PC-9 (cell line): ENCODE results near the gene KRTAP9-9. TPM values are rescaled to one million over a fixed set of nuclear protein-coding genes. Genes with fewer than 3 reads are reported as not detected.
"Not testable (repeated sequence)": the region's sequence is repeated elsewhere in the genome, so short reads cannot be mapped to it uniquely, and the experiment has no call there.

Experiments used
- BruUV-seq: library from RNA; stranded (reverse); fragments of 400-500 nt; replicated peaks from 2 replicates; lab custom pipeline; 2021; lab: Mats Ljungman, UMichigan
- CTCF ChIA-PET: fragments of 300-600 bp; sonication (Branson Sonifier 250); formaldehyde crosslinking; loops from one replicate; lab custom pipeline; 2022; ENCODE audit warnings: antibody characterized with exemption; lab: Charles Lee
- POLR2A ChIA-PET: fragments of 300-600 bp; sonication (Branson Sonifier 250); formaldehyde crosslinking; loops from one replicate; lab custom pipeline; 2022; ENCODE audit warnings: antibody characterized with exemption; ENCODE audit not compliant: unreplicated experiment; lab: Charles Lee
- DNase-seq, 2 experiments: peaks; one replicate each; pipeline versions ENCODE4 v3.0.0 to v3.0.0-alpha.2; 2015 to 2022; ENCODE audit warnings: mixed read lengths in 1 of 2
- H2AFZ ChIP-seq: fragments of 200-600 bp; sonication (generic); 2 replicates; pipeline ENCODE4 v1.8.1; 2017; ENCODE audit warnings: antibody characterized with exemption
- H3F3A ChIP-seq: fragments of 200-600 bp; sonication (generic); 2 replicates; pipeline ENCODE4 v1.8.1; 2017; ENCODE audit warnings: antibody characterized with exemption, mild to moderate bottlenecking, low read depth; ENCODE audit not compliant: insufficient read depth
- H3K27ac ChIP-seq: fragments of 200-600 bp; sonication (generic); 2 replicates; pipeline ENCODE4 v1.6.1; 2016; ENCODE audit warnings: mixed run types
- H3K27me3 ChIP-seq: fragments of 200-600 bp; sonication (generic); 2 replicates; pipeline ENCODE4 v1.6.1; 2016; ENCODE audit warnings: low read depth, mixed run types; ENCODE audit not compliant: insufficient read depth
- H3K36me3 ChIP-seq: fragments of 200-600 bp; sonication (generic); 2 replicates; pipeline ENCODE4 v1.6.1; 2016; ENCODE audit warnings: low read depth, mixed run types
- H3K4me1 ChIP-seq: fragments of 200-600 bp; sonication (generic); replicated peaks from 2 replicates; pipeline ENCODE4 v1.6.1; 2016; ENCODE audit warnings: mixed run types; ENCODE audit not compliant: insufficient read depth
- H3K4me2 ChIP-seq: fragments of 200-600 bp; sonication (generic); 2 replicates; pipeline ENCODE4 v1.6.1; 2017; ENCODE audit warnings: mixed run types
- H3K4me3 ChIP-seq: fragments of 200-600 bp; sonication (generic); 2 replicates; pipeline ENCODE4 v1.6.1; 2016; ENCODE audit warnings: mixed run types
- H3K79me2 ChIP-seq: fragments of 200-600 bp; sonication (generic); 2 replicates; pipeline ENCODE4 v1.6.1; 2017; ENCODE audit warnings: low read depth, mixed run types
- H3K9me2 ChIP-seq: fragments of 200-600 bp; sonication (generic); 2 replicates; pipeline ENCODE4 v1.8.1; 2017; ENCODE audit warnings: mild to moderate bottlenecking; ENCODE audit not compliant: insufficient read depth
- H3K9me3 ChIP-seq: fragments of 200-600 bp; sonication (generic); 2 replicates; pipeline ENCODE4 v1.8.1; 2016; ENCODE audit warnings: low read depth; ENCODE audit not compliant: insufficient read depth
- H4K20me1 ChIP-seq: fragments of 200-600 bp; sonication (generic); 2 replicates; pipeline ENCODE4 v1.8.1; 2017; ENCODE audit not compliant: insufficient read depth
- CTCF ChIP-seq: fragments of 200-600 bp; sonication (generic); conservative IDR thresholded peaks from 2 replicates; pipeline ENCODE4 v1.6.1; 2017; ENCODE audit warnings: mixed run types, antibody characterized with exemption, mild to moderate bottlenecking, moderate library complexity
- EZH2 ChIP-seq: fragments of 200-600 bp; sonication (generic); IDR thresholded peaks from 2 replicates; pipeline ENCODE4 v1.8.0; 2017; ENCODE audit warnings: antibody characterized with exemption, low read depth
- intact Hi-C: fragments of 100-400 bp; cut with micrococcal nuclease; formaldehyde crosslinking; loops from one replicate; pipeline ENCODE4 v1.10.0; 2022; ENCODE audit not compliant: unreplicated experiment
- total RNA-seq: library from RNA; stranded (reverse); gene quantifications from 2 replicates; pipeline ENCODE4 v1.2.3, GENCODE V29; 2021

Gene KRTAP9-9
- total RNA-seq, 1 experiment from 2014 or later: not detected

- no peaks in the 10 kb centered on the region for H3K27me3 ChIP-seq
- H3K36me3 ChIP-seq: no peaks in the 10 kb centered on the region
- H3K4me1 ChIP-seq: peaks cover 12% of the 10 kb centered on the region
- BruUV-seq: no TSS peak
- H3K9me2 ChIP-seq: no peaks in the 10 kb centered on the region
- POLR2A ChIA-PET: no interaction called here
- DNase-seq: no peak
- no peaks in the 10 kb centered on the region for H3F3A ChIP-seq
- H3K79me2 ChIP-seq: no peaks in the 10 kb centered on the region
- no peak within 1 kb of the TSS for H3K4me3 ChIP-seq
- H3K27ac ChIP-seq: no peak within 1 kb of the TSS
- H2AFZ ChIP-seq: no peak within 1 kb of the TSS
- H3K4me2 ChIP-seq: no peak within 1 kb of the TSS
- intact Hi-C loops: no loop called here
- no peaks in the 10 kb centered on the region for H4K20me1 ChIP-seq
- CTCF ChIA-PET: no interaction called here
- no peaks in the 10 kb centered on the region for H3K9me3 ChIP-seq
- no peak for TF ChIP-seq CTCF
- TF ChIP-seq EZH2: no peak
These were observed 9.9 kb downstream of the KRTAP9-9 start, which contains the start of gene KRTAP9-6 for GRCh38 chr17:41265078-41265477. Gene KRTAP9-6, plus strand, starts transcription at chr17:41265378. Its CDS starts 0 bp downstream, at chr17:41265378.

- no TSS peak for BruUV-seq
- peak in 1 of 2 experiments; percentile 42 for DNase-seq
- no peaks in the 10 kb centered on the region for H3K27me3 ChIP-seq
These were observed 12.5 kb downstream of the KRTAP9-9 start for GRCh38 chr17:41267711-41268110.

GRCh38 chr17:41271323-41271722, 16.1 kb downstream of the KRTAP9-9 start:
- H3K4me1 ChIP-seq: peaks cover 12% of the 10 kb centered on the region
- H3K4me2 ChIP-seq, H3K36me3 ChIP-seq, H3K27ac ChIP-seq, H3K27me3 ChIP-seq, H3K4me3 ChIP-seq, H4K20me1 ChIP-seq, H3K79me2 ChIP-seq, intact Hi-C loops, BruUV-seq, DNase-seq, H3F3A ChIP-seq, H2AFZ ChIP-seq, H3K9me3 ChIP-seq, POLR2A ChIA-PET, H3K9me2 ChIP-seq, CTCF ChIA-PET: not testable (repeated sequence)

More at GRCh38 chr17:41267711-41268110, 12.5 kb downstream of the KRTAP9-9 start:
- CTCF ChIA-PET: no interaction called here
- Histone ChIP-seq H3K9me2 (no peaks in the 10 kb centered on the region), H2AFZ (no peak overlapping the region), H4K20me1 (no peaks in the 10 kb centered on the region), H3K79me2 (no peaks in the 10 kb centered on the region), H3K4me1 (peaks cover 12% of the 10 kb centered on the region), H3F3A (no peaks in the 10 kb centered on the region), H3K27ac (peak overlapping the region; percentile 17; the same call in 1 of the 2 replicates), H3K36me3 (no peaks in the 10 kb centered on the region), H3K4me3 (no peak overlapping the region), H3K4me2 (no peak overlapping the region), H3K9me3 (no peaks in the 10 kb centered on the region)
- POLR2A ChIA-PET: no interaction called here
- intact Hi-C loops: no loop called here
- TF ChIP-seq EZH2 (no peak), CTCF (no peak)

GRCh38 chr17:41271858-41272257, 16.7 kb downstream of the KRTAP9-9 start:
- TF ChIP-seq CTCF (no peak), EZH2 (no peak)
- intact Hi-C loops: no loop called here
- Histone ChIP-seq H3F3A (no peaks in the 10 kb centered on the region), H3K36me3 (no peaks in the 10 kb centered on the region), H3K79me2 (no peaks in the 10 kb centered on the region), H3K4me3 (no peak overlapping the region), H3K9me3 (no peaks in the 10 kb centered on the region), H3K4me1 (peaks cover 12% of the 10 kb centered on the region), H3K27ac (no peak overlapping the region), H3K4me2 (no peak overlapping the region), H2AFZ (no peak overlapping the region), H3K9me2 (no peaks in the 10 kb centered on the region), H4K20me1 (no peaks in the 10 kb centered on the region), H3K27me3 (no peaks in the 10 kb centered on the region)
- POLR2A ChIA-PET: no interaction called here
- DNase-seq: no peak
- CTCF ChIA-PET: no interaction called here
- BruUV-seq: no TSS peak

GRCh38 chr17:41275648-41276190, 20.5 kb downstream of the KRTAP9-9 start, which contains the start of gene KRTAP9-7:
Gene KRTAP9-7, plus strand, starts transcription at chr17:41275698. Its CDS starts 0 bp downstream, at chr17:41275698.
- intact Hi-C loops, H3K4me1 ChIP-seq, CTCF ChIA-PET, H3K4me3 ChIP-seq, DNase-seq, BruUV-seq, H3K27me3 ChIP-seq, H3K27ac ChIP-seq, H3K9me3 ChIP-seq, H3K79me2 ChIP-seq, H3K9me2 ChIP-seq, H2AFZ ChIP-seq, H3K4me2 ChIP-seq, POLR2A ChIA-PET, H4K20me1 ChIP-seq, H3K36me3 ChIP-seq, H3F3A ChIP-seq: not testable (repeated sequence)
